ENCODE data around the gene IL9R. TPM values are rescaled to one million over a fixed set of nuclear protein-coding genes. Genes with fewer than 3 reads are reported as not detected.
"Not testable (repeated sequence)": the region's sequence is repeated elsewhere in the genome, so short reads cannot be mapped to it uniquely, and the experiment has no call there.

Gene IL9R
- total and polyA plus RNA-seq, 2 experiments from 2014 or later, result 0.31 to 0.39 TPM

DNA sequence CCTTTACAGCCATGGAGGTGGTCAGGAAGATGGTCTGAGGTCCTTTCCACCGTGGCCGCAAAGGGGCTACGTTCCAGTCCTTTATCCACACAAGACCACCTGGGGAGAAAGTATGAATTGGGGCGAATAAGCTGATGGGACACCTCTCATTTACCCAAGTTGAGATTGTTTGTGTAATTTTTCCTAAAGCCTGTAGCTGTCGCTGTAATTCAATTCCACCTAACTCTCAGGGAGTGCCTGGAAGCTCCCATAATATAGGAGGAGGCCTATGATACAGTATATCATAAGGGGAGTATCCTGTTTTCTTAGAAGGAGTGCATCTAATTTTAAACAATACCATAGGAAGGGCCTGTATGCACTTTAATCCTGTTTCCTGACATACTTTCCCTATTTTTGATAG is 25.8 kb upstream of the IL9R start:
- not testable (repeated sequence) for ATAC-seq; H3K4me3 Mint-ChIP-seq; H3K36me3 ChIP-seq (ENCODE audit: insufficient read depth); H3F3A ChIP-seq (replicated peaks; ENCODE audit: low read depth); H3K27me3 ChIP-seq (ENCODE audit: insufficient read depth); H3K4me1 Mint-ChIP-seq; H2AFZ ChIP-seq; H3K27me3 Mint-ChIP-seq (ENCODE audit: insufficient read depth, low read depth, poor library complexity); H3K79me2 ChIP-seq (replicated peaks; ENCODE audit: insufficient read depth); H4K20me1 ChIP-seq (replicated peaks; ENCODE audit: insufficient read depth); H3K9me2 ChIP-seq (ENCODE audit: insufficient read depth); H3K4me2 ChIP-seq; H3K27ac Mint-ChIP-seq; H3K27ac ChIP-seq (ENCODE audit: low read depth); H3K4me1 ChIP-seq (ENCODE audit: insufficient read depth); H3K4me3 ChIP-seq
- peaks cover 28% of the 10 kb centered on the region for H3K36me3 Mint-ChIP-seq (ENCODE audit: low read depth)
- peaks cover 96% of the 10 kb centered on the region for H3K9me3 Mint-ChIP-seq
- TF ChIP-seq, protein P1, sequence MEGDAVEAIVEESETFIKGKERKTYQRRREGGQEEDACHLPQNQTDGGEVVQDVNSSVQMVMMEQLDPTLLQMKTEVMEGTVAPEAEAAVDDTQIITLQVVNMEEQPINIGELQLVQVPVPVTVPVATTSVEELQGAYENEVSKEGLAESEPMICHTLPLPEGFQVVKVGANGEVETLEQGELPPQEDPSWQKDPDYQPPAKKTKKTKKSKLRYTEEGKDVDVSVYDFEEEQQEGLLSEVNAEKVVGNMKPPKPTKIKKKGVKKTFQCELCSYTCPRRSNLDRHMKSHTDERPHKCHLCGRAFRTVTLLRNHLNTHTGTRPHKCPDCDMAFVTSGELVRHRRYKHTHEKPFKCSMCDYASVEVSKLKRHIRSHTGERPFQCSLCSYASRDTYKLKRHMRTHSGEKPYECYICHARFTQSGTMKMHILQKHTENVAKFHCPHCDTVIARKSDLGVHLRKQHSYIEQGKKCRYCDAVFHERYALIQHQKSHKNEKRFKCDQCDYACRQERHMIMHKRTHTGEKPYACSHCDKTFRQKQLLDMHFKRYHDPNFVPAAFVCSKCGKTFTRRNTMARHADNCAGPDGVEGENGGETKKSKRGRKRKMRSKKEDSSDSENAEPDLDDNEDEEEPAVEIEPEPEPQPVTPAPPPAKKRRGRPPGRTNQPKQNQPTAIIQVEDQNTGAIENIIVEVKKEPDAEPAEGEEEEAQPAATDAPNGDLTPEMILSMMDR (conservative IDR thresholded peaks at IDR 0.05; ENCODE audit: low read depth in 2 of 2), result peak; percentile 29 to 35; a peak in 3 of 4 replicates
- peak; percentile 6 for DNase-seq (ENCODE audit: low spot score)

DNA sequence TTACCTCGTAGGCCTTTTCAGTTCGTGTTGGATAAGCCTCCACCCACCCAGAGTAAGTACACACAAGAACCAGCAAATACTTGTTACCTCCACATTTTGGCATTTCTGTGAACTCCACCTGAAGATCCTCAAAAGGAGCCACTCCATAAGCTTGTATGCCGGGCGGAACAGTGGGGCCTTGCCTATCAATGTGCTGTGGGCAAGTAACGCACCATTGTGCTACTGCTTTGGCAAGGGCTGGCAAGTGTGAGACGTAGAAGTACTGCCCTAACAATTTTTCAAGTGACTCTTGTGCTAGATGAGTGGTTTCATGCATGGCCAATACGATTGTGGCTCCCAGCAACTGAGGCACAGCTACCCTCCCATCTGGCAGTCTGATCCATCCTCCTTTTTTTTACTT is 25.3 kb upstream of the IL9R start:
- H3K27me3 ChIP-seq (ENCODE audit: insufficient read depth); H3K4me2 ChIP-seq; H3F3A ChIP-seq (replicated peaks; ENCODE audit: low read depth); H3K27ac ChIP-seq (ENCODE audit: low read depth); H3K4me1 Mint-ChIP-seq; H3K27me3 Mint-ChIP-seq (ENCODE audit: insufficient read depth, low read depth, poor library complexity); H2AFZ ChIP-seq; H3K36me3 ChIP-seq (ENCODE audit: insufficient read depth); H4K20me1 ChIP-seq (replicated peaks; ENCODE audit: insufficient read depth); H3K4me3 Mint-ChIP-seq; H3K9me2 ChIP-seq (ENCODE audit: insufficient read depth); H3K27ac Mint-ChIP-seq; H3K4me1 ChIP-seq (ENCODE audit: insufficient read depth); H3K79me2 ChIP-seq (replicated peaks; ENCODE audit: insufficient read depth); ATAC-seq; H3K4me3 ChIP-seq; DNase-seq (ENCODE audit: low spot score): not testable (repeated sequence)
- H3K36me3 Mint-ChIP-seq (ENCODE audit: low read depth), result peaks cover 25% of the 10 kb centered on the region
- peaks cover 97% of the 10 kb centered on the region for H3K9me3 Mint-ChIP-seq

DNA sequence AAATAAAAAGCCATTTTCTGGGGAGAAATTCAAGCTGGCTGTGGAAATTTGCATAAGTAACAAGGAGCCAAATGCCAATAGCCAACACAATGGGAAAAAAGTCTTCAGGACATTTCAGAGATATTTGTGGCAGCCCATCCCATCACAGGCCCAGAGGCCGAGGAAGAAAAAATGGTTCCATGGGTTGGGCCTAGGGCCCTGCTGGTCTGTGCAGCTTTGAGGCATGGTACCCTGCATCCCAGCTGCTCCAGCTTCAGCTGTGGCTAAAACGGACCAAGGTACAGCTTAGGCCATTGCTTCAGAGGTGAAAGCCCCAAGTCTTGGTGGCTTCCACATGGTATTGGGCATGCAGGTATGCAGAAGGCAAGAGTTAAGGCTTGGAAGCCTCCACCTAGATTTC is 14.2 kb upstream of the IL9R start:
- H3K9me3 Mint-ChIP-seq, result peaks cover 26% of the 10 kb centered on the region
- no peaks in the 10 kb centered on the region for H3K27me3 Mint-ChIP-seq (ENCODE audit: insufficient read depth, low read depth, poor library complexity)
- H3K27ac Mint-ChIP-seq, result no peak overlapping the region
- no peaks in the 10 kb centered on the region for H3K4me1 Mint-ChIP-seq
- Histone ChIP-seq H4K20me1 (replicated peaks; ENCODE audit: insufficient read depth) (no peaks in the 10 kb centered on the region), H3K9me2 (ENCODE audit: insufficient read depth) (0 out of 2 replicates have a peak, but pooled peaks cover 4% of the 10 kb centered on the region), H2AFZ (no peak overlapping the region), H3K27ac (ENCODE audit: low read depth) (no peak overlapping the region), H3K36me3 (ENCODE audit: insufficient read depth) (no peaks in the 10 kb centered on the region; the same call in 1 of the 2 replicates), H3K4me3 (no peak overlapping the region), H3K27me3 (ENCODE audit: insufficient read depth) (no peaks in the 10 kb centered on the region), H3K79me2 (replicated peaks; ENCODE audit: insufficient read depth) (no peaks in the 10 kb centered on the region), H3K4me2 (no peak overlapping the region), H3K4me1 (ENCODE audit: insufficient read depth) (no peaks in the 10 kb centered on the region), H3F3A (replicated peaks; ENCODE audit: low read depth) (no peaks in the 10 kb centered on the region)
- no peak overlapping the region for H3K4me3 Mint-ChIP-seq
- ATAC-seq (no peak), DNase-seq (ENCODE audit: low spot score) (no peak)
- peaks cover 18% of the 10 kb centered on the region for H3K36me3 Mint-ChIP-seq (ENCODE audit: low read depth)
- no peak for TF ChIP-seq ZNF114 (CRISPR knock-in tag; IDR thresholded peaks at IDR 0.05)
- TF ChIP-seq JUNB (IDR thresholded peaks at IDR 0.05; ENCODE audit: unreplicated experiment), result no peak
- TF ChIP-seq, protein P1 (conservative IDR thresholded peaks at IDR 0.05; ENCODE audit: low read depth in 2 of 2), result no peak
- no peak for TF ChIP-seq NANOG (IDR thresholded peaks at IDR 0.05; ENCODE audit: borderline replicate concordance)
- TF ChIP-seq, protein P2, sequence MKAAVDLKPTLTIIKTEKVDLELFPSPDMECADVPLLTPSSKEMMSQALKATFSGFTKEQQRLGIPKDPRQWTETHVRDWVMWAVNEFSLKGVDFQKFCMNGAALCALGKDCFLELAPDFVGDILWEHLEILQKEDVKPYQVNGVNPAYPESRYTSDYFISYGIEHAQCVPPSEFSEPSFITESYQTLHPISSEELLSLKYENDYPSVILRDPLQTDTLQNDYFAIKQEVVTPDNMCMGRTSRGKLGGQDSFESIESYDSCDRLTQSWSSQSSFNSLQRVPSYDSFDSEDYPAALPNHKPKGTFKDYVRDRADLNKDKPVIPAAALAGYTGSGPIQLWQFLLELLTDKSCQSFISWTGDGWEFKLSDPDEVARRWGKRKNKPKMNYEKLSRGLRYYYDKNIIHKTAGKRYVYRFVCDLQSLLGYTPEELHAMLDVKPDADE (IDR thresholded peaks at IDR 0.05), result no peak
- TF ChIP-seq, protein P3, sequence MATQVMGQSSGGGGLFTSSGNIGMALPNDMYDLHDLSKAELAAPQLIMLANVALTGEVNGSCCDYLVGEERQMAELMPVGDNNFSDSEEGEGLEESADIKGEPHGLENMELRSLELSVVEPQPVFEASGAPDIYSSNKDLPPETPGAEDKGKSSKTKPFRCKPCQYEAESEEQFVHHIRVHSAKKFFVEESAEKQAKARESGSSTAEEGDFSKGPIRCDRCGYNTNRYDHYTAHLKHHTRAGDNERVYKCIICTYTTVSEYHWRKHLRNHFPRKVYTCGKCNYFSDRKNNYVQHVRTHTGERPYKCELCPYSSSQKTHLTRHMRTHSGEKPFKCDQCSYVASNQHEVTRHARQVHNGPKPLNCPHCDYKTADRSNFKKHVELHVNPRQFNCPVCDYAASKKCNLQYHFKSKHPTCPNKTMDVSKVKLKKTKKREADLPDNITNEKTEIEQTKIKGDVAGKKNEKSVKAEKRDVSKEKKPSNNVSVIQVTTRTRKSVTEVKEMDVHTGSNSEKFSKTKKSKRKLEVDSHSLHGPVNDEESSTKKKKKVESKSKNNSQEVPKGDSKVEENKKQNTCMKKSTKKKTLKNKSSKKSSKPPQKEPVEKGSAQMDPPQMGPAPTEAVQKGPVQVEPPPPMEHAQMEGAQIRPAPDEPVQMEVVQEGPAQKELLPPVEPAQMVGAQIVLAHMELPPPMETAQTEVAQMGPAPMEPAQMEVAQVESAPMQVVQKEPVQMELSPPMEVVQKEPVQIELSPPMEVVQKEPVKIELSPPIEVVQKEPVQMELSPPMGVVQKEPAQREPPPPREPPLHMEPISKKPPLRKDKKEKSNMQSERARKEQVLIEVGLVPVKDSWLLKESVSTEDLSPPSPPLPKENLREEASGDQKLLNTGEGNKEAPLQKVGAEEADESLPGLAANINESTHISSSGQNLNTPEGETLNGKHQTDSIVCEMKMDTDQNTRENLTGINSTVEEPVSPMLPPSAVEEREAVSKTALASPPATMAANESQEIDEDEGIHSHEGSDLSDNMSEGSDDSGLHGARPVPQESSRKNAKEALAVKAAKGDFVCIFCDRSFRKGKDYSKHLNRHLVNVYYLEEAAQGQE (IDR thresholded peaks at IDR 0.05; ENCODE audit: unreplicated experiment), result no peak
- TF ChIP-seq ZNF331 (CRISPR knock-in tag; IDR thresholded peaks at IDR 0.05; ENCODE audit: low read depth), result no peak
- no peak for TF ChIP-seq POLR2AphosphoS5 (IDR thresholded peaks at IDR 0.05; ENCODE audit: low read depth)
- TF ChIP-seq STAT1 (IDR thresholded peaks at IDR 0.05; ENCODE audit: unreplicated experiment), result no peak

Measured in GM23338 (cell line).